Right cardiac atrium (tissue), 5 donors: ENCODE data around the gene NKAIN1. TPM values are rescaled to one million over a fixed set of nuclear protein-coding genes. Genes with fewer than 3 reads are reported as not detected.
A peak's percentile ranks its signal among the peaks of the same experiment; 100 is the strongest.
"Not testable (repeated sequence)": the region's sequence is repeated elsewhere in the genome, so short reads cannot be mapped to it uniquely, and the experiment has no call there.

Source experiments
- ATAC-seq, 2 donors: fragments of 200-7000 bp; cut with Tn5 transposase; one replicate each; pipeline versions ENCODE4 v1.8.0 to v1.9.1; 2020; ENCODE audit warnings: moderate library complexity in 2 of 2, mild to moderate bottlenecking in 1 of 2
- DNase-seq, 3 donors: peaks; one replicate each; pipeline ENCODE4 v3.0.0-alpha.2; 2020
- H3K27ac ChIP-seq: one replicate; pipeline ENCODE4 v1.5.1; 2013; ENCODE audit warnings: mild to moderate bottlenecking, low read length, control low read depth, moderate library complexity
- H3K27me3 ChIP-seq: one replicate; pipeline ENCODE4 v1.6.1; 2013; ENCODE audit not compliant: control insufficient read depth, insufficient read depth
- H3K4me1 ChIP-seq: one replicate; pipeline ENCODE4 v1.6.1; 2013; ENCODE audit warnings: low read length; ENCODE audit not compliant: control insufficient read depth, insufficient read depth
- H3K4me3 ChIP-seq: one replicate; pipeline ENCODE4 v1.5.1; 2013; ENCODE audit warnings: low read length, control low read depth
- H3K9me3 ChIP-seq: one replicate; pipeline ENCODE4 v1.6.1; 2013; ENCODE audit warnings: low read length; ENCODE audit not compliant: control insufficient read depth
- WGBS: extraction: QIAGEN DNeasy Blood & Tissue Kit; methylation state at CpG from one replicate; pipeline ENCODE4 v1.1.7; 2013; 5-methylcytosine and 5-hydroxymethylcytosine counted together
- intact Hi-C, 4 donors: fragments of 100-400 bp; cut with DNase I; formaldehyde crosslinking; loops; one replicate each; pipeline versions ENCODE4 v1.11.0 to v1.14.0; 2022 to 2023
- polyA plus RNA-seq: library from polyadenylated mRNA; stranded (reverse); fragments of 200-250 nt; gene quantifications from one replicate; pipeline ENCODE4 v1.2.3, GENCODE V29; 2013
- total RNA-seq, 4 donors: library from RNA; stranded (reverse); fragmentation: NEBNext Ultra II Directional; extraction: Animal tissue kit (Norgen Biotek cat#: 25700); gene quantifications; one replicate each; pipeline ENCODE4 v1.2.1, GENCODE V29; 2021
- donor health status: healthy with polysubstance abuse.
- donor health status: DM: no; HTN: yes; CAD: no.
- donor health status: DM: no; HTN: no; CAD: no.
- donor health status: DM: no; HTN: yes; CAD: no; lungs with severe emphysema.
- donor health status: DM: yes; HTN: yes; CAD: no.

NKAIN1 gene
- total and polyA plus RNA-seq, 5 donors: 0.02 TPM; not detected in 4

GRCh38 chr1:31153423-31153822 lies 86.3 kb downstream of the NKAIN1 start:
- H3K27ac ChIP-seq: no peak overlapping the region
- 98% methylated on average over 3 of the region's 3 CpGs for WGBS
- H3K27me3 ChIP-seq: no peaks in the 10 kb centered on the region
- H3K4me1 ChIP-seq: no peaks in the 10 kb centered on the region
- H3K9me3 ChIP-seq: no peaks in the 10 kb centered on the region
- no peak for DNase-seq
- intact Hi-C loops: no loop called here
- no peak overlapping the region for H3K4me3 ChIP-seq
- no peak for ATAC-seq

- 71% methylated on average over 8 of the region's 8 CpGs for WGBS
- no peaks in the 10 kb centered on the region for H3K4me1 ChIP-seq
- no peaks in the 10 kb centered on the region for H3K27me3 ChIP-seq
- ATAC-seq (no peak), DNase-seq (peak in 1 of 3 donors; percentile 31)
- H3K4me3 ChIP-seq: no peak overlapping the region
- no peaks in the 10 kb centered on the region for H3K9me3 ChIP-seq
- no peak overlapping the region for H3K27ac ChIP-seq
- intact Hi-C loops: no loop called here
These were observed 87.4 kb downstream of the NKAIN1 start for GRCh38 chr1:31152181-31152795.

- no peaks in the 10 kb centered on the region for H3K4me1 ChIP-seq
- H3K27me3 ChIP-seq: no peaks in the 10 kb centered on the region
- no peak overlapping the region for H3K4me3 ChIP-seq
- ATAC-seq: no peak
- no peaks in the 10 kb centered on the region for H3K9me3 ChIP-seq
- WGBS: 97% methylated on average over 3 of the region's 3 CpGs
- intact Hi-C loops: no loop called here
- DNase-seq: no peak
- H3K27ac ChIP-seq: no peak overlapping the region
These were observed 88.3 kb downstream of the NKAIN1 start for GRCh38 chr1:31151402-31151801.

GRCh38 chr1:31148409-31148808 lies 91.3 kb downstream of the NKAIN1 start:
- no peak for DNase-seq
- Histone ChIP-seq H3K9me3 (no peaks in the 10 kb centered on the region), H3K27ac (no peak overlapping the region), H3K4me1 (no peaks in the 10 kb centered on the region), H3K27me3 (no peaks in the 10 kb centered on the region), H3K4me3 (no peak overlapping the region)
- 86% methylated on average over 1 of the region's 1 CpG for WGBS
- ATAC-seq: no peak
- intact Hi-C loops: no loop called here

GRCh38 chr1:31145648-31146047 lies 94.0 kb downstream of the NKAIN1 start:
- DNase-seq (no peak), ATAC-seq (no peak)
- no peaks in the 10 kb centered on the region for H3K27me3 ChIP-seq
- H3K4me1 ChIP-seq: no peaks in the 10 kb centered on the region
- WGBS: 29% methylated on average over 3 of the region's 3 CpGs
- no peak overlapping the region for H3K4me3 ChIP-seq
- intact Hi-C loops: no loop called here
- H3K27ac ChIP-seq: no peak overlapping the region
- H3K9me3 ChIP-seq: no peaks in the 10 kb centered on the region

GRCh38 chr1:31144442-31144841 lies 95.2 kb downstream of the NKAIN1 start:
- H3K27ac ChIP-seq: no peak overlapping the region
- WGBS: 83% methylated on average over 8 of the region's 8 CpGs
- DNase-seq (no peak), ATAC-seq (no peak)
- intact Hi-C loops: no loop called here
- H3K4me1 ChIP-seq: no peaks in the 10 kb centered on the region
- no peaks in the 10 kb centered on the region for H3K9me3 ChIP-seq
- no peak overlapping the region for H3K4me3 ChIP-seq
- no peaks in the 10 kb centered on the region for H3K27me3 ChIP-seq

- Histone ChIP-seq H3K27ac (no peak overlapping the region), H3K4me1 (no peaks in the 10 kb centered on the region), H3K4me3 (no peak overlapping the region), H3K27me3 (no peaks in the 10 kb centered on the region), H3K9me3 (no peaks in the 10 kb centered on the region)
- ATAC-seq (no peak), DNase-seq (no peak)
- intact Hi-C loops: no loop called here
- 95% methylated on average over 4 of the region's 4 CpGs for WGBS
These were observed 96.2 kb downstream of the NKAIN1 start for GRCh38 chr1:31143455-31143854.

- intact Hi-C loops: no loop called here
These were observed 97.3 kb downstream of the NKAIN1 start for GRCh38 chr1:31142406-31142805.

GRCh38 chr1:31140299-31140698 lies 99.4 kb downstream of the NKAIN1 start:
- no peak for DNase-seq
- no peak for ATAC-seq
- intact Hi-C loops: no loop called here
- Histone ChIP-seq H3K27ac (no peak overlapping the region), H3K9me3 (no peaks in the 10 kb centered on the region), H3K4me3 (no peak overlapping the region), H3K27me3 (no peaks in the 10 kb centered on the region), H3K4me1 (no peaks in the 10 kb centered on the region)
- 92% methylated on average over 7 of the region's 7 CpGs for WGBS

More at GRCh38 chr1:31142406-31142805, 97.3 kb downstream of the NKAIN1 start:
- Histone ChIP-seq H3K27me3 (no peaks in the 10 kb centered on the region), H3K4me3 (no peak overlapping the region), H3K4me1 (no peaks in the 10 kb centered on the region), H3K27ac (no peak overlapping the region), H3K9me3 (no peaks in the 10 kb centered on the region)
- 92% methylated on average over 4 of the region's 4 CpGs for WGBS
- ATAC-seq: no peak
- no peak for DNase-seq

- H3K4me3 ChIP-seq, H3K27me3 ChIP-seq, ATAC-seq, DNase-seq, intact Hi-C loops, H3K27ac ChIP-seq, H3K9me3 ChIP-seq, H3K4me1 ChIP-seq: not testable (repeated sequence)
- WGBS: 88% methylated on average over 12 of the region's 12 CpGs
These were observed 100.7 kb downstream of the NKAIN1 start for GRCh38 chr1:31138797-31139521.

GRCh38 chr1:31137873-31138272 lies 101.8 kb downstream of the NKAIN1 start:
- 94% methylated on average over 3 of the region's 3 CpGs for WGBS

More at GRCh38 chr1:31137873-31138272, 101.8 kb downstream of the NKAIN1 start:
- DNase-seq, intact Hi-C loops, H3K4me1 ChIP-seq, H3K27me3 ChIP-seq, H3K4me3 ChIP-seq, H3K27ac ChIP-seq, ATAC-seq, H3K9me3 ChIP-seq: not testable (repeated sequence)
